Middle frontal gyrus (tissue), 1 donor: ENCODE data around the gene ZAP70.

Experiments
- DNase-seq: peaks from one replicate; pipeline ENCODE4 v3.0.0-alpha.2; 2015; ENCODE audit warnings: low spot score; ENCODE audit errors: extremely low spot score

Gene ZAP70

DNA sequence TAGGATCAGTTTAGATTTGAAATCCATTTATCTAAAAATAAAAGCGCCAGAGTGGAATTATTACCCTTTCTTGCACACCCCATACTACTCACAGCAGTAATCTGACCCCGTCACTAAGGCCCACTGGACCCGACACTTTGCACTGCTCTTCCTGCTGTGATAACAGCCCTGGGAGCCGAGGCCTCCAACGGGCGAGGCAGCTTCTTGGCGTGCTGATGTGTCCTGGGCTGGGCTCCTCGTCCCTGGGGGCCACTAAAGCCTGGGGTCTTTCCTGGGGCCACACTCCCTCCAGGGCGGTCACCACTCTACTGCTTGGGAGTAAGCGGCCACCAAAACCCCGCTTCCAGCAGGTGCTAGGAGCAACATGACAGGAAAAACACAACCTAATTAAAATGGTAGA, 61.7 kb downstream of the ZAP70 start:
- DNase-seq = no peak

DNA sequence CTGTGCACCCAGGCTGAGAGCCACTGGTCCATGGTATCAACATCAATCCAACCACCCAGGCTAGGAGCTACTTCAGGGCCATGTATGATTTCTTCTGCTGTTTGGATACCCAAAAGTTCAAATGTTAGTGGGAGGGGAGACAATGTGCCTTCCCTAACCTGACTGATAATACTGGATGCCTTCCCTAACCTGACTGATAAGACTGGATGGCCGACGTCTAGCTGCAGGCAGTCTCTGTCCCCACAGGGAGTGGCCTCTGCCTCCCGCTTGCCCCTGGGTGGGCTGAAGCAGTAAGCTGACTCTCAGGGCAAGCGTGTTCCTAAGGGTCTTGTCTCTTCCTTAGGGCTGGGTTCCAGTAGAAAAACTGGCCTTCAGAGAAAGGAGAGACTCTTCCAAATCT, 65.8 kb downstream of the ZAP70 start:
- DNase-seq = no peak

DNA sequence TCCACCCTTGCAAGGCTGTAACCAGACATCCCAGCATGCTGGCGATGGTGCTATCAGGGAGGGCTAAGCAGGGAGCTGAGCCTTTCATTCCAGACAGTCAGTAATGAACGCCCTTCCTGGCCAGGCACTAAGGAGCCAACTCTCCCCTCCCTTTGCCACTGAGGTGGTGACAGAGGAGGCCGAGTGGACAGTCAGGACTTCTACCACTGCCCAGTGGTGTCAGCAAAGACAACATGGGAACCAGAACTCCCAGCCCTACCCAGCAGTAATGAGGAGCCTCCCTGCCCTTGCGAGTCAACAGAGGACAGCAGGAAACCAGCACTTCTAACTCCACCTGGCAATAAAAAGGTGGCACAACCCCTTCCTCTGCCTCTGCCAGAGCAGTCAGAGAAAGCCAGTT, 68.6 kb downstream of the ZAP70 start:
- no peak for DNase-seq

DNA sequence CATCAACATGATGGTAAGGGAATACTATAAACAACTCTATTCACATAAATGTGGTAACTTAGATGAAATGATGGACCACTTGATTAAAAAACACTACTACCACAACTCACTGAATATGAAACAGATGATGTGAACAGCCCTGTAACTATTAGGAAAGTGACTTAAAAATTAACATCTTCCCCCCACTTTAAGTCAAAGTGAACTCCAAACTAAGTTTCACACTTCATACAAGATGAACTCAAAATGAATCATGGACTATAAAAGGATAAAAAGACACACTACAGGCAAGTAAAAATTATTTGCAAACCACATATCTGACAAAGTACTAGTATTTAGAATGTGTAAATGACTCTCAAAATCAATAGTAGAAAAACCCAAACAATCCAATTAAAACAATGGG, 71.6 kb downstream of the ZAP70 start:
- no peak for DNase-seq

DNA sequence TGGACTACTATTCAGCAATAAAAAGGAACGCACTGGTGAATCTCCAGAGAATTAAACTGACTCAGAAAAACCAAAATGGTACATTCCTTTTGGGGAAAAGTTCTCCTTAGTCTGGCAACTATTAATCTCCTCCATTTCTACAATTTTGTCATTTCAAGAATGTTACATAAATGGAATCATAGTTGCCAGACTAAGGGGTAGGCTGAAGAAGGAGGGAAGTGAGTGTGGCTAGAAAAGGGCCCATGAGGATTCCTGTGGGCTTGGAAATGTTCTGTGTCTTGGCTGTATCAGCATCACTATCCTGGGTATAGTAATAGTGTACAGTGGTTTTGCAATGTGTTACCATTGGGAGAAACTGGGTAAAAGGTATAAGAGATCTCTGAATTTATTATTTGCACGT, 72.4 kb downstream of the ZAP70 start:
- no peak for DNase-seq

DNA sequence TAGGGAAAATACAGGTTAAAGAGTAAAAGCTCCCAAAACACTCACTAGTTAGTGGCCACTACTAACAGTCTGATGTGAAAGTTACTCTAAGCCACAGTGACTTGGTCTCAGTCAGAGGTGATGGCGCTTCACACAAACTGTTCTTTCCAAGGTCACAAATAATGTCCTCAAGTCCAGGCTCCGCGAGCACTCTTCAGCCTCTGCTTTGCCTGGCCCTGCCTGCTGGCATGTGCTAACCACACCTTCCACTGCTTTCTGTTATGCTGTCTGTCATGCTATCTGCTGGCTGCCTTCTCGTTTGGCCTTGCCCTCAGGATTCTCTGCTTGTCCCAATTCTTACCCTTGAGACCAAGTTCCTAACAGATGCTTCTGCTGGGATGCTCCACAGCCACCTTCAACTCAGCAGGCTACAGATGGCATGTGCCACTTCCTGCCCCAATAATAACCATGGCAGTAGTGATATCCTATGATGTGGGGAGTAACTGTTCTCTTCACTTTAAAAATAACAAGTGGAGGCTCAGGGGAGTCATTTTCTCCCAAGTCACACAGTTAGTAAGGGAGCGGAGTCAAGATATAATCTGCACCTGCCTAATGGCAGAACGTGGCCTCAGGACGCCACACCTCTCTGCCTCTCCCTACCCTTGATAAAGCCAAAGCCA, 75.7 kb downstream of the ZAP70 start:
- no peak for DNase-seq
